BLaER1 (cell line): Measurements from ENCODE around the gene SDR9C7.
"Not testable (repeated sequence)": the region's sequence is repeated elsewhere in the genome, so short reads cannot be mapped to it uniquely, and the experiment has no call there.

Source experiments
- H3K27ac ChIP-seq: shearing (Covaris generic); formaldehyde crosslinking; 2 replicates; pipeline ENCODE4 v1.8.1; 2022
- H3K27me3 ChIP-seq: shearing (Covaris generic); formaldehyde crosslinking; 2 replicates; pipeline ENCODE4 v1.8.1; 2022
- H3K36me3 ChIP-seq: shearing (Covaris generic); formaldehyde crosslinking; 2 replicates; pipeline ENCODE4 v1.8.1; 2022
- H3K4me1 ChIP-seq: shearing (Covaris generic); formaldehyde crosslinking; 2 replicates; pipeline ENCODE4 v1.8.1; 2022
- H3K4me2 ChIP-seq: shearing (Covaris generic); formaldehyde crosslinking; 2 replicates; pipeline ENCODE4 v1.8.1; 2022
- H3K4me3 ChIP-seq: shearing (Covaris generic); formaldehyde crosslinking; 2 replicates; pipeline ENCODE4 v1.8.1; 2022
- H3K9ac ChIP-seq: shearing (Covaris generic); formaldehyde crosslinking; 2 replicates; pipeline ENCODE4 v1.8.1; 2022
- H3K9me3 ChIP-seq: shearing (Covaris generic); formaldehyde crosslinking; 2 replicates; pipeline ENCODE4 v1.8.1; 2022
- H4K20me1 ChIP-seq: shearing (Covaris generic); formaldehyde crosslinking; 2 replicates; pipeline ENCODE4 v1.8.1; 2022
- Cebpa-rat ChIP-seq: shearing (Covaris generic); IDR thresholded peaks from 2 replicates; pipeline ENCODE4 v1.8.1; 2022

SDR9C7 gene

GRCh38 chr12:56894698-56895368 is 39.4 kb downstream of the SDR9C7 start:
- H3K36me3 ChIP-seq, result no peaks in the 10 kb centered on the region
- H4K20me1 ChIP-seq, result no peaks in the 10 kb centered on the region
- no peak for TF ChIP-seq Cebpa-rat
- H3K9ac ChIP-seq, result no peak overlapping the region
- no peaks in the 10 kb centered on the region for H3K27me3 ChIP-seq
- no peaks in the 10 kb centered on the region for H3K4me1 ChIP-seq
- H3K9me3 ChIP-seq, result peaks cover 17% of the 10 kb centered on the region
- H3K4me3 ChIP-seq, result no peak overlapping the region
- no peak overlapping the region for H3K4me2 ChIP-seq
- no peak overlapping the region for H3K27ac ChIP-seq

GRCh38 chr12:56891885-56892284 is 42.3 kb downstream of the SDR9C7 start:
- H3K9me3 ChIP-seq, result peaks cover 14% of the 10 kb centered on the region
- H3K27me3 ChIP-seq, H3K4me2 ChIP-seq, H3K36me3 ChIP-seq, H3K9ac ChIP-seq, H3K27ac ChIP-seq, H4K20me1 ChIP-seq, H3K4me3 ChIP-seq, H3K4me1 ChIP-seq: not testable (repeated sequence)

GRCh38 chr12:56886319-56886718 is 47.9 kb downstream of the SDR9C7 start:
- no peak for TF ChIP-seq Cebpa-rat
- H3K36me3 ChIP-seq, result no peaks in the 10 kb centered on the region
- H3K4me3 ChIP-seq, result no peak overlapping the region
- H3K9ac ChIP-seq, result no peak overlapping the region
- H4K20me1 ChIP-seq, result no peaks in the 10 kb centered on the region
- H3K4me2 ChIP-seq, result no peak overlapping the region
- H3K9me3 ChIP-seq, result peaks cover 63% of the 10 kb centered on the region
- H3K27me3 ChIP-seq, result no peaks in the 10 kb centered on the region
- no peak overlapping the region for H3K27ac ChIP-seq
- H3K4me1 ChIP-seq, result no peaks in the 10 kb centered on the region

GRCh38 chr12:56885316-56885715 is 48.9 kb downstream of the SDR9C7 start:
- no peak overlapping the region for H3K27ac ChIP-seq
- no peaks in the 10 kb centered on the region for H3K27me3 ChIP-seq
- H4K20me1 ChIP-seq, result no peaks in the 10 kb centered on the region
- H3K9ac ChIP-seq, result no peak overlapping the region
- TF ChIP-seq Cebpa-rat, result no peak
- H3K9me3 ChIP-seq, result peaks cover 73% of the 10 kb centered on the region
- H3K36me3 ChIP-seq, result no peaks in the 10 kb centered on the region
- H3K4me1 ChIP-seq, result no peaks in the 10 kb centered on the region
- no peak overlapping the region for H3K4me2 ChIP-seq
- no peak overlapping the region for H3K4me3 ChIP-seq

DNA sequence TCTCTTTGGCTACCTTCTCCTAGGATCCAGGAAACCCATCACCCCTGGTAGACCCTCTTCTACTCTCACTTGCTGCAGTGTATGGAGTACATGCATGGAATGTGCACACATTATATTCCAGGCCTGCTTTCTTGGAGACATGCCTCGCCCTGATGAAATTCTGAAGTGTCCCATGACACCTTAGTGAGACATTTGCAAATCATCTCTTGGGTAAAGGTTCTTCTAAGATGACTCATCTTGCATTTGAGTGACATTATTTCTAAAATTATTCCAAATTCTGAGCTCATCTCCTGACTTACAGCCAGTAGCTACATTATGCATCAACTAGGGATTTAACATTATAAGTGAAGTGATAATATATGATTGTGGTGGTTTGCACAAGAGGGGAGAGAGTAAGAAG is 49.8 kb downstream of the SDR9C7 start:
- Histone ChIP-seq H3K4me2 (no peak overlapping the region), H3K9me3 (peaks cover 79% of the 10 kb centered on the region), H3K27me3 (no peaks in the 10 kb centered on the region), H3K4me1 (no peaks in the 10 kb centered on the region), H3K4me3 (no peak overlapping the region), H3K27ac (no peak overlapping the region), H3K36me3 (no peaks in the 10 kb centered on the region), H3K9ac (no peak overlapping the region), H4K20me1 (no peaks in the 10 kb centered on the region)
- no peak for TF ChIP-seq Cebpa-rat

DNA sequence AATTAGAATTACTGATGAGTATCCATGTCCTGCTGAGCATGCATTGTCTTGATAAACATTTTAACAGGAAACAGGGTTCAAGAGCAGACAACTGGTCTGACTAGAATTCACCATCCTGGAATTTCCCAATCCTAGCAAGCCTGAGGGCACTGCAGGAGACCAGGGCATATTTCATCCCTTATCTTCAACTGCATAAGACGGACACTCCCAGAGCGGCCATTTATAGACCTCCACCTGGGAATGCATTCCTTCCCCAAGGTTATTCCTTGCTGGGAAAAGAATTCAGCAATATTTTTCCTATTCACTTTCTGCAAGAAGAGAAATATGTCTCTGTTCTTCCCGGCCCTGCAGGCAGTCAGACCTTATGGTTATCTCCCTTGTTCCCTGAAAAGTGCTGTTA is 51.8 kb downstream of the SDR9C7 start:
- not testable (repeated sequence) for H3K4me1 ChIP-seq, H3K27ac ChIP-seq, H3K36me3 ChIP-seq, H3K9ac ChIP-seq, H3K27me3 ChIP-seq, H3K4me2 ChIP-seq, H3K4me3 ChIP-seq, H4K20me1 ChIP-seq
- peaks cover 82% of the 10 kb centered on the region for H3K9me3 ChIP-seq

- Histone ChIP-seq H3K4me3 (no peak overlapping the region), H3K9ac (no peak overlapping the region), H3K9me3 (peaks cover 61% of the 10 kb centered on the region), H3K27me3 (no peaks in the 10 kb centered on the region), H3K36me3 (no peaks in the 10 kb centered on the region), H3K4me2 (no peak overlapping the region), H3K27ac (no peak overlapping the region), H3K4me1 (no peaks in the 10 kb centered on the region), H4K20me1 (no peaks in the 10 kb centered on the region)
- no peak for TF ChIP-seq Cebpa-rat
Observed at GRCh38 chr12:56880125-56880992, 53.8 kb downstream of the SDR9C7 start.

DNA sequence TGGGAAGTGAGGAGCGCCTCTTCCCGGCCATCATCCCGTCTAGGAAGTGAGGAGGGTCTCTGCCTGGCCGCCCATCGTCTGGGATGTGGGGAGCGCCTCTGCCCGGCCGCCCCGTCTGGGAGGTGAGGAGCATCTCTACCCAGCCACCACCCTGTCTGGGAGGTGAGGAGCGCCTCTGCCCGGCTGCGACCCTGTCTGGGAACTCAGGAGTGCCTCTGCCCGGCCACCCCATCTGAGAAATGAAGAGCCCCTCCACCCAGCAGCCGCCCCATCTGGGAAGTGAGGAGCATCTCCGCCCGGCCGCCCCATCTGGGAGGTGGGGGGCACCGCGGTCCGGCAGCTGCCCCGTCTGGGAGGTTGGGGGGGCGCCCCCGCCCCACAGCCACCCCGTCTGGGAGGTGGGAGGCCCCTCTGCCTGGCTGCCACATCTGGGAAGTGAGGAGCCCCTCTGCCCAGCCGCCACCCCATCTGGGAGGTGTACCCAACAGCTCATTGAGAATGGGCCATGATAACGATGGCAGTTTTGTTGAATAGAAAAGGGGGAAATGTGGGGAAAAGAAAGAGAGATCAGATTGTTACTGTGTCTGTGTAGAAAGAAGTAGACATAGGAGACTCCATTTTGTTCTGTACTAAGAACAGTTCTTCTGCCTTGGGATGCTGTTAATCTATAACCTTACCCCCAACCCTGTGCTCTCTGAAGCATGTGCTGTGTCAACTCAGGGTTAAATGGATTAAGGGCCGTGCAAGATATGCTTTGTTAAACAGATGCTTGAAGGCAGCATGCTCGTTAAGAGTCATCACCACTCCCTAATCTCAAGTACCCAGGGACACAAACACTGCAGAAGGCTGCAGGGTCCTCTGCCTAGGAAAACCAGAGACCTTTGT is 54.7 kb downstream of the SDR9C7 start:
- not testable (repeated sequence) for H3K4me3 ChIP-seq, H3K4me2 ChIP-seq, H3K27ac ChIP-seq, H3K9ac ChIP-seq, H3K27me3 ChIP-seq, H3K4me1 ChIP-seq, H3K36me3 ChIP-seq, H4K20me1 ChIP-seq
- peaks cover 57% of the 10 kb centered on the region for H3K9me3 ChIP-seq

GRCh38 chr12:56878010-56878339 is 56.2 kb downstream of the SDR9C7 start:
- Histone ChIP-seq H3K4me1 (no peaks in the 10 kb centered on the region), H3K9ac (no peak overlapping the region), H3K4me3 (no peak overlapping the region), H3K27me3 (no peaks in the 10 kb centered on the region), H3K27ac (no peak overlapping the region), H4K20me1 (no peaks in the 10 kb centered on the region), H3K36me3 (no peaks in the 10 kb centered on the region), H3K4me2 (no peak overlapping the region), H3K9me3 (peaks cover 46% of the 10 kb centered on the region)
- TF ChIP-seq Cebpa-rat, result no peak
